Esophagus muscularis mucosa (tissue), 4 donors: ENCODE measurements around the gene DNAJC6. TPM values are rescaled to one million over a fixed set of nuclear protein-coding genes. Genes with fewer than 3 reads are reported as not detected.
A peak's percentile ranks its signal among the peaks of the same experiment; 100 is the strongest.

ENCODE experiments used
- DNase-seq: peaks from one replicate; pipeline ENCODE4 v3.0.0-alpha.2; 2017; ENCODE audit errors: extremely low spot score
- H3K27ac ChIP-seq, 4 donors: fragments of 200-600 bp; sonication (generic); replicated peaks in 1 of 4; 1 replicate in 3 of 4; 2 replicates in 1 of 4; pipeline ENCODE4 v1.5.1; 2016 to 2019; ENCODE audit warnings: mild to moderate bottlenecking in 1 of 4
- H3K27me3 ChIP-seq, 4 donors: fragments of 200-600 bp; sonication (generic); one replicate each; pipeline versions ENCODE4 v1.5.1 to v1.6.0; 2016 to 2019
- H3K36me3 ChIP-seq, 4 donors: fragments of 200-600 bp; sonication (generic); one replicate each; pipeline ENCODE4 v1.5.1; 2016 to 2019
- H3K4me1 ChIP-seq, 4 donors: fragments of 200-600 bp; sonication (generic); one replicate each; pipeline ENCODE4 v1.5.1; 2016 to 2019
- H3K4me3 ChIP-seq, 4 donors: fragments of 200-600 bp; sonication (generic); 1 replicate in 2 of 4; 2 replicates in 2 of 4; pipeline ENCODE4 v1.5.1; 2016 to 2019; ENCODE audit warnings: mild to moderate bottlenecking in 4 of 4, moderate library complexity in 1 of 4
- H3K9me3 ChIP-seq, 4 donors: fragments of 200-600 bp; sonication (generic); 1 replicate in 3 of 4; 2 replicates in 1 of 4; pipeline ENCODE4 v1.5.1; 2016 to 2019
- CTCF ChIP-seq, 3 experiments: fragments of 200-600 bp in 2 of 3; fragments of 450-650 bp in 1 of 3; sonication (generic) in 2 of 3; IDR thresholded peaks; one replicate each; pipeline ENCODE4 v1.5.1; 2017 to 2019; ENCODE audit warnings: antibody characterized with exemption in 3 of 3, mild to moderate bottlenecking in 2 of 3, moderate library complexity in 1 of 3
- EP300 ChIP-seq: sonication (generic); formaldehyde crosslinking; IDR thresholded peaks from one replicate; pipeline ENCODE4 v1.6.1; 2017; ENCODE audit warnings: antibody characterized with exemption
- POLR2A ChIP-seq: fragments of 450-650 bp; IDR thresholded peaks from one replicate; pipeline ENCODE4 v1.6.1; 2017; ENCODE audit warnings: antibody characterized with exemption, moderate library complexity, mild to moderate bottlenecking, low read depth
- POLR2AphosphoS5 ChIP-seq, 2 donors: sonication (generic); formaldehyde crosslinking; IDR thresholded peaks; one replicate each; pipeline ENCODE4 v1.6.1; 2017; ENCODE audit warnings: antibody characterized with exemption in 2 of 2
- WGBS: methylation state at CpG from one replicate; pipeline ENCODE4 v1.1.5; 2018; 5-methylcytosine and 5-hydroxymethylcytosine counted together
- intact Hi-C: fragments of 100-400 bp; cut with DNase I; formaldehyde crosslinking; loops from one replicate; pipeline ENCODE4 v1.15.1; 2023
- total RNA-seq, 4 donors: library from RNA; depleted of rRNA; stranded (reverse); fragments of >200 nt; gene quantifications; one replicate each; pipeline versions ENCODE4 v1.1.0 to v1.2.1, GENCODE V29; 2016

Gene DNAJC6
- total RNA-seq, 4 donors from 2014 or later = 3.7 to 8.3 (median 4.4) TPM

DNA sequence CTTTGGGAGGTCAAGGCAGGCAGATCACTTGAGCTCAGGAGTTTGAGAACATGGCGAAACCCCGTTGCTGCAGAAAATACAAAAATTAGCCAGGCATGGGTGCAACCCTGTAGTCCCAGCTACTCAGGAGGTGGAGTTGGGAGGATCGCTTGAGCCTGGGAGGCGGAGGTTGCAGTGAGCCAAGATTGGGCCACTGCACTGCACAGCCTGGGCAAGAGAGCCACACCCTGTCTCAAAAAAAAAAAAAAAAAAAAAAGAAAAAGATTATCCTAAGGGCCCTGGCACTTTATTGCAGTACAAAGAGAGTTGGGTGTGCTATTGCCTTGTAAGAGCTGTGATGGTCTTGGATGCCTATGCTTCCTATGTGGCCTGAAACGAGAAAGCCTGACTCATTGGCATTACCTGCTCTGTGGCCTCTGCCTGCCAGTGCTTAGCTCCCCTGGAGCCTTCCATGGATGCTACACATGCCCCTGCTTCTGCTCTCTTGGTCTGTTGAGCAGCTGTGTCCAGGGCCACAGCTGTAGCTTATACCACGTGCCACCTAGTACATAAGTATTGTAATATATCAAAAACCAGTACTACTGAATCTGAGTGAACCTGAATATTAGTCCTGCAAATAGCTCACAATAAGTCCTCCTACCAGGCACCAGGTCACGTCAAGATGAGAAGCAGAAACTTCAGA, 45.8 kb downstream of the DNAJC6 start:
- Histone ChIP-seq H3K36me3 (no peaks in the 10 kb centered on the region), H3K4me3 (no peak overlapping the region), H3K27ac (no peak overlapping the region), H3K9me3 (no peaks in the 10 kb centered on the region), H3K27me3 (no peaks in the 10 kb centered on the region), H3K4me1 (no peaks in the 10 kb centered on the region)
- 95% methylated on average over 7 of the region's 7 CpGs for WGBS
- peak; percentile 45 for DNase-seq
- intact Hi-C loops = no loop called here
- no peak for TF ChIP-seq CTCF (IDR thresholded peaks at IDR 0.05)
- no peak for TF ChIP-seq POLR2AphosphoS5 (IDR thresholded peaks at IDR 0.05)
- no peak for TF ChIP-seq EP300
- no peak for TF ChIP-seq POLR2A

GRCh38 chr1:65357291-65357960, 48.1 kb downstream of the DNAJC6 start:
- Histone ChIP-seq H3K27me3 (no peaks in the 10 kb centered on the region), H3K4me1 (no peaks in the 10 kb centered on the region), H3K27ac (no peak overlapping the region), H3K36me3 (no peaks in the 10 kb centered on the region), H3K9me3 (no peaks in the 10 kb centered on the region), H3K4me3 (no peak overlapping the region)
- no peak for TF ChIP-seq EP300
- no peak for TF ChIP-seq POLR2AphosphoS5 (IDR thresholded peaks at IDR 0.05)
- TF ChIP-seq POLR2A = no peak
- no peak for TF ChIP-seq CTCF (IDR thresholded peaks at IDR 0.05)
- 93% methylated on average over 6 of the region's 6 CpGs for WGBS
- intact Hi-C loops = no loop called here
- DNase-seq = no peak

DNA sequence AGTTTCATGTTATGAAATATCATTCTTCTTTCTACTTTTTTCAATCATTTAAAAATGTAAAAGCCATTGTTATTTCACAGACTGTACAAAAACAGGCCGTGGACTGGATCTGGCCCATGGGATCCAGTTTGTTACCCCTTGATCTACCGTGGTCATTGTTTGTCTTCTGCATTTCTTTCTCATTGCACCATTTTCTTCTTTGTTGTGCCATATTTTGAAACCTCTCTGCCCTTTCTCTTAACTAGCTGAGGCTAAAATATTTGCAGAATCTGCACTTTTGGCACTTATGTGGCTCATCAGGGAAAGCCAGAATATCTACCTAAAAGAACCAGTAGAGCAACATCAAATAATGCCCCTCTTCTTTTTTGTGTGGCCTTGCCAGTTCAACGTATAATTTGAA, 50.5 kb downstream of the DNAJC6 start:
- DNase-seq = peak; percentile 14
- Histone ChIP-seq H3K4me3 (no peak overlapping the region), H3K36me3 (no peaks in the 10 kb centered on the region), H3K9me3 (no peaks in the 10 kb centered on the region), H3K27ac (no peak overlapping the region), H3K4me1 (no peaks in the 10 kb centered on the region), H3K27me3 (no peaks in the 10 kb centered on the region)
- 75% methylated on average over 3 of the region's 3 CpGs for WGBS
- intact Hi-C loops = no loop called here
- TF ChIP-seq EP300 = no peak
- no peak for TF ChIP-seq CTCF (IDR thresholded peaks at IDR 0.05)
- no peak for TF ChIP-seq POLR2AphosphoS5 (IDR thresholded peaks at IDR 0.05)
- TF ChIP-seq POLR2A = no peak

DNA sequence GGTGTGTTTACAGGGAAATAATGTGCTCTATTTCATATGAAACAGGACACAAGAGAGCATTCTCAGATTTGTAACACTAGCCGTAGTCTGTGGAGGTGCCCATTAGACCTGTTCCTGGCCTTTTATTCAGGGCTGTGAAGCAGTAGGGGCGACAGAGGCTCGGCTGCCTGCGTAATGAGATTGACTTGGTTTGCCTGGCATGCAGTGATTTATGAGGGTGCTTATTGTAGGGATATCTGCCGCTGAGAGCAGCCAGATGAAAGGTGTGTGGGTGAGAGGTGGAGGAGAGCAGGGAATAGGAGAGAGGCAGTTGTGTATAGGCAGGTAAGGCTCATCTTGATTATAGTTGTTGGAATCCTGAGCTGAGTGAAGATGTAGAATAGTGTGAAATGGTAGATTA, 51.3 kb downstream of the DNAJC6 start:
- WGBS = 80% methylated on average over 5 of the region's 5 CpGs
- intact Hi-C loops = no loop called here
- DNase-seq = no peak

More for the DNA sequence above, 51.3 kb downstream of the DNAJC6 start:
- TF ChIP-seq EP300 = no peak
- no peak for TF ChIP-seq POLR2A
- no peak for TF ChIP-seq CTCF (IDR thresholded peaks at IDR 0.05)
- no peak for TF ChIP-seq POLR2AphosphoS5 (IDR thresholded peaks at IDR 0.05)
- Histone ChIP-seq H3K4me3 (no peak overlapping the region), H3K27me3 (no peaks in the 10 kb centered on the region), H3K4me1 (no peaks in the 10 kb centered on the region), H3K9me3 (no peaks in the 10 kb centered on the region), H3K36me3 (no peaks in the 10 kb centered on the region), H3K27ac (no peak overlapping the region)
